GM18870 (cell line): ENCODE measurements around the gene DHRS4L2.
"Not testable (repeated sequence)": the region's sequence is repeated elsewhere in the genome, so short reads cannot be mapped to it uniquely, and the experiment has no call there.

Experiments used
- ATAC-seq: cut with Tn5 transposase; IDR thresholded peaks from one replicate; pipeline ENCODE4 v1.9.1; 2021; ENCODE audit warnings: moderate library complexity; ENCODE audit not compliant: unreplicated experiment

The DHRS4L2 gene

DNA sequence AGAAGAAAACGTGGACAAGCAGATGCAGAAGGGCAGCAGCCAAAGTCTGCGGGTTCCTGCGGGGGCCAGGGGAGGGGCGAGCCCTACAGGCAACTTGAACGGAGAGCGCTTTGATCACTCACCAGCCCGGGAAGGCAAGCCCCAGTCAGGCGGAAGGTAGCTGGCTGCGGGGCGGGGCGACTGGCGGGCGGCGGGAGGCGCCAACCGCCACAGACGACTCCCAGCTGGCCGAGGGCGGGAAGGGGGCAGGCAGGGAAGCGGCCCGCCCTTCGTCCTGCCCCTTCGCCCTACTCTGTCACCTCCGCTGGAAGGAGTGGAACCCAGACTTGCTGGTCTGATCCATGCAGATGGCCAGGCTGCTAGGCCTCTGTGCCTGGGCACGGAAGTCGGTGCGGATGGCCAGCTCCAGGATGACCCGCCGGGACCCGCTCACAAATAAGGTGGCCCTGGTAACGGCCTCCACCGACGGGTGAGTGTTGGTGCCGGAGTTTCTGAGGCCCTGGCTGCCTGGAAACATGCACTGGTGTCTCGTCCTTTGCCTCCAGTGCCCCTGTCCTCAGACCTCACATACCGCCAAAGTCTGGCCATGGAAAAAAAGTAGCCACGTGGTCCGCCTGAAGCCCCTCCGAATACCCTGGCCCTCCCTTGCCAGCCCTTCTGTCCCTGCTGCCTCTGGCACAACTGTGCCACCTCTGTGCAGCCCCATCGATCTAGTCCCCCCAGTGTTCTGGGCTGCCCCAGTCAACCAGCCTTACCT, at the start of gene DHRS4L2:
TSS of gene DHRS4L2 (plus strand) at position 323 of the 757 bp plus-strand sequence. CDS start at position 342, 19 bp downstream.
- peak; percentile 70 for ATAC-seq

DNA sequence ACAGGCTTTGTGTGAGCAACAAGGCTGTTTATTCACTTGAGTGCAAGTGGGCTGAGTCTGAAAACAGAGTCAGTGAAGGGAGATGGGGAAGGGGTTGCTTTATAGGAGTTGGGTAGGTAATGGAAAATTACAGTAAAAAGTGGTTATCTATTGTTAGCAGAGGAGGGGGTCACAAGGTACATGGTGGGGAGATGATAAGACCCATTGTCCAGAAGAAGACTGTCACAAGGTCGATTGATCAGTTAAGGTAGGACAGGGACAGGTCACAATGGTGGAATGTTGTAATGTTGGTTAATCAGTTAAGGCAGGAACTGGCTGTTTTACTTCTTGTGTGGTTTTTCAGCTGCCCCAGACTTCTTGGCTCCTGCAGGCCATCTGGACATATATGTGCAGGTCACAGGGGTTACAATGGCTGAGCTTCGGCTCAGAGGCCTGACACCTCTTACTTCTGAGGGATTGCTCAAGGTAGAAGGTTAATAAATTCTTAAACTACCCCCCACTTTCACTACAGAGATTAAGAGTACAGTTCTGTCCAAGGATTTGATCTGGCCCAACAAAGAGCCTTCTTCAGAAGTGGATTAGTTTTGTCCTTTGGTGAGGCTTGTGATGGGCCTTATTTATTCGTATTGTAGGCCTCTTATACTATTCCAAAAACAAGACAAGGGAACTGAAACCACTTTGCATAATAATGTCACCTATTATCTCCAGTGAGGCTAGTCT, 49.0 kb upstream of the DHRS4L2 start:
- ATAC-seq: no peak

DNA sequence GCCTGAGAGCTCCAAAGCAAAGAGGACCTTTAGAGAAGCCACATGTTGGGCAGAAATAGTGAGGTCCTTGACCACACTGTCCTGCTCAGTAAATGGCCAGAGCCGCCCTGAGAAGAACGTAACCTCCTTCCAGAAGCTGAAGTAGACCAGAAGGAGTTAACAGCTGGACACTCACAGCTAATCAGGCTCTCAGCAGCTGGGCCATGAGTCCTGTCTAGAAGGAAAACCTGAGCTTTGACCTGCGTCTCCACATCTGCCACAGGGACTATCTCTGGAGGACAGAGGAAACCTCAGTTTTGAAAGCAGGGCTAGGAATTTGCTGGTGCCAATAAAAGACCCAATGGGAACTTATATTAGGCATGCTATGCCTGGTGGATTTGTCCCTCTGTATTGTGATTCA, 47.5 kb upstream of the DHRS4L2 start:
- no peak for ATAC-seq

DNA sequence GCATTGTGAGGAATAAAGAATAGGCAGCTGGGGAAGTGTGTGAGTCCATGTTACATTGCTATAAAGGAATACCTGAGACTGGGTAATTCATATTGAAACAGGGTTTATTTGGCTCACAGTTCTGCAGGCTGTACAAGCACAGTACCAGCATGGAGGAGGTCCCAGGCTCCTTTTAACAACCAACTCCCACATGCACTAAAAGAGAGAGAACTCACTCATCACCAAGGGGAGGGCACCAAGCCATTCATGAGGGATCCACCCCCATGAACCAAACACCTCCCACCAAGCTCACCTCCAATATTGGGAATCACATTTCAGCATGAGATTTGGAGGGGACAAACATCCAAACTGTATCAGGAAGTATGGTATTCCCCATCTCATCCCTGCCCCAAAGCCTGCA, 47.1 kb upstream of the DHRS4L2 start:
- ATAC-seq: no peak

DNA sequence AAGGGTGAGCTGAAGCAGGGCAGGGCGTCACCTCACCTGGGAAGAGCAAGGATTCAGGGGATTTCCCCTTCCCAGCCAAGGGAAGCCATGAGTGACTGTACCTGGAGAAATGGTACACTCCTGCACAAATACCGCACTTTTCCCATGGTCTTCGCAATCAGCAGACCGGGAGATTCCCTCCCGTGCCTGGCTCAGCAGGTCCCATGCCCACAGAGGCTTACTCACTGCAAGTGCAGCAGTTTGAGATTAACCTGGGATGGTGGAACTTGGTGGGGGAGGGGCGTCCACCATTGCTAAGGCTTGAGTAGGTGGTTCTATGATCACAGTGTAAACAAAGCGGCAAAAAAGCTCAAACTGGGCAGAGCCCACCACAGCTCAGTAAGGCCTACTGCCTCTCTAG, 46.1 kb upstream of the DHRS4L2 start:
- ATAC-seq: no peak

DNA sequence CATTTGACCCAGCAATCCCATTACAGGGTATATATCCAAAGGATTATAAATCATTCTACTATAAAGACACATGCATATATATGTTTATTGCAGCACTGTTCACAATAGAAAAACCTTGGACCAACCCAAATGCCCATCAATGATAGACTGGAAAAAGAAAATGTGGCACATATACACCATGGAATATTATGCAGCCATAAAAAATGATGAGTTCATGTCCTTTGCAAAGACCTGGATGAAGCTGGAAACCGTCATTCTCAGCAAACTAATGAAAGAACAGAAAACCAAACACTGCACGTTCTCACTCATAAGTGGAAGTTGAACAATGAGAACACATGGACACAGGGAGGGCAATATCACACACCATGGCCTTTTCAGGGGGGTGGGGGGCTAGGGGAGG, 39.7 kb upstream of the DHRS4L2 start:
- not testable (repeated sequence) for ATAC-seq

DNA sequence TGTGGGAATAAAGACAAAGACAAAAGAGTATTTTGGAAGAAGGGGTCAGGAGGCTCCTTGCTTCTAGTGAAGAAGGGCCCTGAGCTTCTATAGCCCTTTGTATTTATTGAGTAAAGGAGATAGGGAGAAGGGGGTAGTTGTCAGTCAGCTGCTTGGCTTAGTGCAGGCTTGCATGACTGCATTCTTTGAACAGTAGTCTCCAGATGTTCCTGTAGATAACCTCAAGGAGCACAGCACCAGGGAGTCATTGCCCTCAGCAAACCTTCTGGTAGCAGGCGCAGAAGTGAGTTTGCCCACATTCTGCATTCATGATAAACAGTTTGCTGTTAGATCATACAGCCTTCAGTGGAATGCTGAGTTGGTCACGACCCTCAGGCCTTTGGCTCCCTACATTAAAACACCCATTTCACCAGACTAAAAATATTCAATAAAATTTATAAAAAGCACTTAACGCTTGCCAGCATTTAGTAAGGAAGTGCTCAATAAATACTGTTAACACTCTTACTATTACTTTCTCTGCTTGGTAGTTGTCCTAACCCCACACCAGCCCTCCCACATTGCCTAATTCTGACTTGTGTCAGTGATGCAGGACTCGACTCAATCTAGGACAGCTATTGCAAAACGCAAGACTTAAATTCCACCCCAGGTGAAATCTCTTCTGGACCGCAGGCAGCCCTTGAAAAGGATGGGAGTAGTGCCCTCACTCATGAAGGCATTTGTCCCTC, 38.2 kb upstream of the DHRS4L2 start:
- no peak for ATAC-seq

DNA sequence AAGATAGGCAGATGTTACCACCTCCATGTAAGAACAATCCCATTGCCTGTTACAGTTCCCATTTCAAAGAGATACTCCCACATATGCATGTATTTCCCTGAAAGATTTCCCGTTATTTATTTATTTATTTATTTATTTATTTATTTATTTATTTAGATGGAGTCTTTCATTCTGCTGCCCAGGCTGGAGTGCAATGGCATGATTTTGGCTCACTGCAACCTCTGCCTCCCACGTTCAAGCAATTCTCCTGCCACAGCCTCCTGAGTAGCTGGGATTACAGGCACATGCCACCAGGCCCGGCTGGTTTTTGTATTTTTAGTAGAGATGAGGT, 37.6 kb upstream of the DHRS4L2 start:
- not testable (repeated sequence) for ATAC-seq

DNA sequence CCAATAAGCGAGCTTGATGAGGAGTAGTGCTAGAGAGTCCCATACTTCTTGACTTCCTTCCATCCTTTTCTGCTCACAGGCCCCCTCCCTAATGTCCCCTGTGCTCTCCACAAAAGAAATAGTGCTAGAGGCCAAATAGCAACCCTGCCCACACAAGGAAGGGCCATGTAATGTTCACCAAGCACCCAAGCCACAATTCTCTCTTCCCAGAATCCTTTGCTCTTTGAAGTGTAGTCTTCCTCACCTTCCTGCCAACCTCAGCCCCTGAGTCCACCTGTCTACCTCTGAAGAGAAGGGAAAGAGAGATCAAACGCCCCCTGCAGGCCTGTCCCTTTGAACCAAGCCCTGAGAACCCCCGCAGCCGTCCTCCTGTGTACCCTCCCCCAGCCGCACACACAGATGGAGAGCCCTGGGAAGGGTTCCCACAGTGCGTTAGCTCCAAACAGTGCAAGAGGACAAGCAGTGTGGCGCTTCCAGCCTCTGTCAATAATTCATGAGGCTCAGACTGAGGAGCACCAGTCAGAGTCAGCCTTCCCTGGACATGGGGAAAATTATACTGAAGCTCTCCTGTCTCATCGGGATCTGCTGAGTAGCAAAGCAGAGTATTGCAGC, 37.0 kb upstream of the DHRS4L2 start:
- ATAC-seq: no peak

DNA sequence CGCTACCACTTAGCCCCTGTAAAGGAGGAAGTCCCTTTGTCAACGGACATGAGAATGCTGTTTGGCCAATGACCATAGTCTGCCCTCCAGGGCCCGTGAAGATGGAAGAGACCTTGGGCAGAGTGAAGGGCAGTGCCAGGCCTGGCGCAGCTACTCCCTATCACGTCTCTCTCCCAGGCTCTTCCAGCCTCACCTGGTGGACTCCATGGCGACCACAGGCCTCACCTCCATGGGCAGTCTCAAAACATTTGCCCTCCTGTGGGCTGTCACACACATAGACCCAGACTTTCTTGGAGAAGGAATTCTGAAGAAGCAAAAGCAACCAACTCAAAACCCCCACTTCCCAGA, 35.6 kb upstream of the DHRS4L2 start:
- not testable (repeated sequence) for ATAC-seq

DNA sequence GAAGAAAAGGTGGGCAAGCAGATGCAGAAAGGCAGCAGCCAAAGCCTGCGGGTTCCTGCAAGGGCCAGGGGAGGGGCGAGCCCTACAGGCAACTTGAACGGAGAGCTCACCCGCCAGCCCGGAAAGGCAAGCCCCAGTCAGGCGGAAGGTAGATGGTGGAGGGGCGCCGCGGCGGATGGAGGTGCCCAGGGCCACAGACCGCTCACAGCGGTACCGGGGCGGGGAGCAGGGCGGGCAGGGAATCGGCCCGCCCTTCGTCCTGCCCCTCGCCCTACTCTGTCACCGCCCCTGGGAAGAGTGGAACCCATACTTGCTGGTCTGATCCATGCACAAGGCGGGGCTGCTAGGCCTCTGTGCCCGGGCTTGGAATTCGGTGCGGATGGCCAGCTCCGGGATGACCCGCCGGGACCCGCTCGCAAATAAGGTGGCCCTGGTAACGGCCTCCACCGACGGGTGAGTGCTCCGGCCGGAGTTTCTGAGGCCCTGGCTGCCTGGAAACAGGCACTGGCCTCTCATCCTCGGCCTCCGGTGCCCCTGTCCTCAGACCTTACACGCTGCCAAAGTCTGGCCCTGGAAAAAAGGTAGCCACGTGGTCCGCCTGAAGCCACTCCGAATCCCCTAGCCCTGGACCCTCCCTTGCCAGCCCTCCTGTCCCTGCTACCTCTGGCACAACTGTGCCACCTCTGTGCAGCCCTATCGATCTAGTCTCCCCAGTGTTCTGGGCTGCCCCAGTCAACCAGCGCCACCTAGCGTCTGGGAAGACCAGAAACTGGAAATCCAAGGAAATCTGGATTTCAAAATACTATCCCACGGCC, 35.1 kb upstream of the DHRS4L2 start, which contains the start of gene DHRS4:
TSS of gene DHRS4 (plus strand) at position 307 of the 815 bp plus-strand sequence. CDS start at position 326, 19 bp downstream.
- ATAC-seq: peak; percentile 74

DNA sequence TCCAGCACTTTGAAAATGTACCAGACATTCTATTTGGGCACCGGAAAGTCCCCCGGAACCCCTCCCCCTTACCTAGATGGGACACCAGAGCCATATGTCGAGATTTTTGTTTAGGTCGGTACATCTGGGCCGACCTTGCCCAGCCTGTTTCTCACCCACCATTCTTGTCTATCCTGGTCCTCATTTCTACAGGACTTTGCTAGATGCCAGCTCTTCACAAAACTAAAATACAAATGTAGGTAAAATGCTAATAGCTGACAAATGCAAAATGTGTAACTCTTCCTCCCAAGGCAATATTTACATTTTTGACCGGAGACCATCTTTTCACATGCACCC, 34.5 kb upstream of the DHRS4L2 start:
- peak; percentile 19 for ATAC-seq

DNA sequence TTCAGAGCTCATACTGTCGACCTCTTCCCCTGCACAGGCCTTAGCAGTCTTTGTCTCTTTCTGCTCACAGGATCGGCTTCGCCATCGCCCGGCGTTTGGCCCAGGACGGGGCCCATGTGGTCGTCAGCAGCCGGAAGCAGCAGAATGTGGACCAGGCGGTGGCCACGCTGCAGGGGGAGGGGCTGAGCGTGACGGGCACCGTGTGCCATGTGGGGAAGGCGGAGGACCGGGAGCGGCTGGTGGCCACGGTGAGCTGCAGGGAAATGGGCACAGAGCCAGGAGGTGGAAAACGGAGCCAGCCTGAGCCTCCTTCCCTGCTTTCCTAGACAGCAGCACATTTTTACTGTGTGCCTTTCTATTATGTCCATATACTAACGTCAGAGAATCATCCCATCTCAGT, 33.8 kb upstream of the DHRS4L2 start:
- ATAC-seq: not testable (repeated sequence)

DNA sequence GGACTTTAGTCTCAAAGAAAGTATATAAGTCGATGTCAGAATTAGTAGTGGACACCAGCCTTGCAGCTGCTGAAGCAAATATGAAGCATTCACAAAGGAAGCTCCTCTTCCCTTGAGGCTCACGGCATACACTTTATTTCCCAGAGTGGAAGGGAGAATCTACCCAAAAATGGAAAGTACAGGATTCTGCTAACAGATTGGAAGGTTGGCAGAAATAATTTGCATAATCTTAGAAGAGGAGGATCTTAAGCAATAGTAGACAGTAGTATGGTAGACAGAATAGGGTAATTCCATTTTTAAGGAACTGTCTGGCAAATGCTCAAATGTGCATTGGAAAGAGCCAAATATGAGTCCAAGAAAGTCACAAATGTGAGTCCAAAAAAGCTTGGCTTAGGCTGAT, 32.9 kb upstream of the DHRS4L2 start:
- not testable (repeated sequence) for ATAC-seq

DNA sequence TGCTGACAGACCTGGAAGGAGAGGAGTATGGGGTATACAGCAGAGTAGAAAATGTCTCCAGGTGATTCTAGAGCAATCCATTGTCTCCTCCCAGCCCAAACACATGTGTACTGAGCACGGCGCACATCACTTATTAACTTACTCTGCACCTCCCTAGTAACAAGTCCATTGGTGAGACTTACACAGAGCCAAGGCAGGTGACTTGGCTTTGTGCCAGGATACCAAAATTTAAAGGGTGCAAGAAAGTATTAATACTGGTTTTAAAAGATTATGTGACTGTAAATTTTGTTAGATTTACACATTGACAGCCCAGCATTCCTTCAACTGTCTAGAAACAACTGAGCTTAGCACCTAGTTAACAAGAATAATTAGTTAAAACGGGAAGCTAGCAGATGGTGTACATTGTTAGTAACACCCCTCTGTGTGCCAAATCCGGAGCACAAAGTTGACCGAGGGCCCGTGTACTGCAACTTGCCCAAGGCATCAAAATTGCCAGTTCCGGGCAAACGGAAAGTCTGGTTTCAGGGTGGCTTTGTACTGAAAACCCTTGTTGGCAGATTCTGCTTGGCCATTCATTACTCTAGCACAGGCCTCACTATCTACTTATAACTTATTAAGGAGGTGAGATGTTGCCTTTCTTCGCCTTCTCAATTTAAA, 30.7 kb upstream of the DHRS4L2 start:
- not testable (repeated sequence) for ATAC-seq

DNA sequence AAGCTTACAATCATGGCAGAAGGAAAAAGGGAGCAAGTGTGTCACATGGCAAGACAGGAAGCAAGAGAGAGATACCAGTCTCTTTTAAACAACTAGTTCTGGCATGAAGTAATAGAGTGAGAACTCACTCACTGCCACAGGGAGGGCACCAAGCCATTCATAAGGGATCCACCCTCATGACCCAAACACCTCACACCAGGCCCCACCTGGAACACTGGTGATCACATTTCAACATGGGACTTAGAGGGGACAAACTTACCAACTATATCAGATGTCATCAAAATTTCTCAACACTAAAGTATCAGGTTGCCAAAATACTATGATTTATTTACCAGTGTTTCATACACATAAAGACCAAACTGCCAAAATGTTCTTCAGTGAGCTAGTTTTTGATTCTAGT, 27.8 kb upstream of the DHRS4L2 start:
- not testable (repeated sequence) for ATAC-seq

DNA sequence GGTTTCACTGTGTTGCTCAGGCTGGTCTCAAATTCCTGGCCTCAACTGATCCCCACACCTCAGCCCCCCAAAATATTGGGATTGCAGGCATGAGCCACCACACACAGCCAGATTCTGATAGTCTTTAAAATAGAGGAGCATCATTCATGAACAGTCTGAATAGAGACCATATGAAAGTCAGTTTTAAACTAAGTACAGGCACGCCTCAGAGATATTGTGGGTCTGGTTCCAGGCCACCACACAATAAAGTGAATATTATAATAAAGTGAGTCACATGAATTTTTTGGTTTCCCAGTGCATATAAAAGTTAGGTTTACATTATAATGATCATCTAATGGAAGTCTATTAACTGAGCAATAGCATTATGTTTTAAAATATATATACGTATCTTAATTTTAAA, 27.0 kb upstream of the DHRS4L2 start:
- not testable (repeated sequence) for ATAC-seq

DNA sequence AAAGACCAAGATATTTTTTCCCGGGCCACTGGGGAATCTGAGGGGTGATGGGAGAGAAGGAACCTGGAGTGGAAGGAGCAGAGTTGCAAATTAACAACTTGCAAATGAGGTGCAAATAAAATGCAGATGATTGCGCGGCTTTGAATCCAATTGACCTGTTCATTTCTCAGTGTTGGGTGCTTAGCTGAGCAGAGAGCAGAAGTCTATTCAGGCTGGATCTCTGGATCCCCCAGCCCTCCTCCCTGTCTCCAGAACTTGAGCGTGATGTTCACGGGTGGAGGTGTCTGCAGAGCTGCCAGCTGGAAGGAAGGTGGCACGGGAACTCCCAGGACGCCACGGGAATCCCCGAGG, 19.6 kb upstream of the DHRS4L2 start:
- not testable (repeated sequence) for ATAC-seq

DNA sequence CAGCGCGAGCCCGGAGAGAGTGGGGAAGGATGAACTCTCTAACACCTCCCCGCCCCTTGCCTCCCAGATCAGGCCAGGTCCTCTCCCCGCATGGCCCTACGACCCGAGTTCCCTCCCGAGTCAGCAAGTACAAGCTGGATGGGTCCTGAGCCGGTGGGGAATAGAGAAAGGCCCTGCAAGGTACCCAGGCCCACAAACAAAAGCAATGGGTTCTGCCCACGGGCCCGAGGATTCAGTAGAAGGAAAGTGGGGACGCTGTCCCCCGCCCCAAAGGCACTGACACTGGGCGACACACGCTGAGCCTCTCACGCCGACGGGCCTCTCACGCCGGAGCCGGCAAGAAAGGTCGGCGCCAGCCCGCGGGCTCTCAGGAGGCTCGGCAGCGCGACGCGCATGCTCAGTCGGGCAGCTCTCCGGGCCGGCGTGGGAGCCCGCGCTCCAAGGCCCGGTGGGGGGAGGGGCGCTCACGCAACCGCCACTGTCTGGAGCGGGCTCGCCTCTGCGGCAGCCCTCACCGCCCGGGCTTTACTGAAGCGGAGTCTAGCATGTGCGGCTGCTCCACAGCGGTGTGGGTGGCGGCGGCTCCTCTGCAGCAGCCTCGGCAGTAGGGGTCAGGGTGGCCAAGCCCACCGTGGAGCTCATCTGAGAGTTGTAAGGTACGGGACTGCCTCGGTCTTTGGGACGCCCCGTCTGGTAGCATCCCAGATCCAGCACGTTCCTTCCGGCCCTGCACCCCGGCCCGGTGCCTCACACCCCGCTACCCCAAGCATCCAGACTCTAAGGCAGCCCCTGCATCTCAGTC, 19.0 kb upstream of the DHRS4L2 start:
- ATAC-seq: not testable (repeated sequence)
